HG03175 (cell line): ENCODE results near the gene USP24.

Source experiments
- ATAC-seq: cut with Tn5 transposase; IDR thresholded peaks from one replicate; pipeline ENCODE4 v1.9.1; 2021; ENCODE audit warnings: mild to moderate bottlenecking, moderate library complexity; ENCODE audit not compliant: unreplicated experiment

The USP24 gene

GRCh38 chr1:55168353-55168752 lies 46.8 kb downstream of the USP24 start:
- ATAC-seq = no peak

GRCh38 chr1:55167224-55167871 lies 47.8 kb downstream of the USP24 start:
- ATAC-seq = no peak

- ATAC-seq = no peak
Observed at GRCh38 chr1:55164906-55165305, 50.3 kb downstream of the USP24 start.

GRCh38 chr1:55159571-55159970 lies 55.6 kb downstream of the USP24 start:
- ATAC-seq = no peak

- ATAC-seq = no peak
Observed at GRCh38 chr1:55156608-55157007, 58.6 kb downstream of the USP24 start.

GRCh38 chr1:55156093-55156492 lies 59.1 kb downstream of the USP24 start:
- ATAC-seq = no peak

- no peak for ATAC-seq
Observed at GRCh38 chr1:55155522-55155921, 59.6 kb downstream of the USP24 start.

GRCh38 chr1:55154616-55155015 lies 60.5 kb downstream of the USP24 start:
- ATAC-seq = no peak

- ATAC-seq = no peak
Observed at GRCh38 chr1:55153031-55153430, 62.1 kb downstream of the USP24 start.

- ATAC-seq = peak; percentile 89
Observed at GRCh38 chr1:55150880-55151588, 64.1 kb downstream of the USP24 start.

- ATAC-seq = no peak
Observed at GRCh38 chr1:55148676-55149075, 66.5 kb downstream of the USP24 start.

- ATAC-seq = no peak
Observed at GRCh38 chr1:55147524-55147923, 67.6 kb downstream of the USP24 start.

GRCh38 chr1:55146781-55147180 lies 68.4 kb downstream of the USP24 start:
- no peak for ATAC-seq

- no peak for ATAC-seq
Observed at GRCh38 chr1:55144886-55145285, 70.3 kb downstream of the USP24 start.

GRCh38 chr1:55143684-55144083 lies 71.5 kb downstream of the USP24 start:
- peak; percentile 74 for ATAC-seq

GRCh38 chr1:55141295-55141893 lies 73.8 kb downstream of the USP24 start:
- no peak for ATAC-seq

- ATAC-seq = peak; percentile 81
Observed at GRCh38 chr1:55140546-55140983, 74.6 kb downstream of the USP24 start.

GRCh38 chr1:55140137-55140536 lies 75.0 kb downstream of the USP24 start:
- ATAC-seq = no peak

- no peak for ATAC-seq
Observed at GRCh38 chr1:55138823-55139222, 76.3 kb downstream of the USP24 start.

GRCh38 chr1:55134152-55134808 lies 80.9 kb downstream of the USP24 start:
- ATAC-seq = no peak

GRCh38 chr1:55131801-55132200 lies 83.4 kb downstream of the USP24 start:
- no peak for ATAC-seq

- no peak for ATAC-seq
Observed at GRCh38 chr1:55131218-55131617, 83.9 kb downstream of the USP24 start.
